GM23338 (cell line): Measurements from ENCODE around the gene PARP8. TPM values are rescaled to one million over a fixed set of nuclear protein-coding genes. Genes with fewer than 3 reads are reported as not detected.

Experiments used
- ATAC-seq: fragments of 200-7000 bp; cut with Tn5 transposase; 3 replicates; pipeline ENCODE4 v1.9.1; 2020
- DNase-seq: peaks from one replicate; pipeline ENCODE4 v3.0.0-alpha.2; 2015; ENCODE audit warnings: low spot score
- H2AFZ ChIP-seq: fragments of 200-600 bp; sonication (generic); 2 replicates; pipeline ENCODE4 v1.8.0; 2016; ENCODE audit warnings: antibody characterized with exemption, mild to moderate bottlenecking, moderate library complexity
- H3F3A ChIP-seq: fragments of 200-600 bp; sonication (generic); replicated peaks from 2 replicates; pipeline ENCODE4 v1.8.0; 2017; ENCODE audit warnings: antibody characterized with exemption, mixed run types, low read depth
- H3K27ac ChIP-seq: fragments of 200-600 bp; sonication (generic); 2 replicates; pipeline ENCODE4 v1.6.1; 2016; ENCODE audit warnings: low read depth
- H3K27me3 ChIP-seq: fragments of 200-600 bp; sonication (generic); 2 replicates; pipeline ENCODE4 v1.8.0; 2016; ENCODE audit warnings: mild to moderate bottlenecking, mixed run types, moderate library complexity; ENCODE audit not compliant: insufficient read depth
- H3K36me3 ChIP-seq: fragments of 200-600 bp; sonication (generic); 2 replicates; pipeline ENCODE4 v1.8.0; 2016; ENCODE audit warnings: mild to moderate bottlenecking; ENCODE audit not compliant: insufficient read depth
- H3K4me1 ChIP-seq: fragments of 200-600 bp; sonication (generic); 2 replicates; pipeline ENCODE4 v1.8.0; 2016; ENCODE audit warnings: mild to moderate bottlenecking, moderate library complexity; ENCODE audit not compliant: insufficient read depth
- H3K4me2 ChIP-seq: fragments of 200-600 bp; sonication (generic); 2 replicates; pipeline ENCODE4 v1.7.1; 2017; ENCODE audit warnings: mixed run types
- H3K4me3 ChIP-seq: fragments of 200-600 bp; sonication (generic); 2 replicates; pipeline ENCODE4 v1.6.1; 2016; ENCODE audit warnings: mixed run types
- H3K79me2 ChIP-seq: fragments of 200-600 bp; sonication (generic); replicated peaks from 2 replicates; pipeline ENCODE4 v1.8.0; 2017; ENCODE audit warnings: mild to moderate bottlenecking; ENCODE audit not compliant: insufficient read depth
- H3K9me2 ChIP-seq: fragments of 200-600 bp; sonication (generic); 2 replicates; pipeline ENCODE4 v1.8.0; 2017; ENCODE audit not compliant: insufficient read depth
- H4K20me1 ChIP-seq: fragments of 200-600 bp; sonication (generic); replicated peaks from 2 replicates; pipeline ENCODE4 v1.8.0; 2017; ENCODE audit warnings: mild to moderate bottlenecking; ENCODE audit not compliant: insufficient read depth
- H3K27ac Mint-ChIP-seq: 2 replicates; pipeline ENCODE4 v1.8.0; 2020; ENCODE audit warnings: inconsistent platforms, mild to moderate bottlenecking, moderate library complexity, mixed read lengths
- H3K27me3 Mint-ChIP-seq: 3 replicates; pipeline ENCODE4 v1.8.0; 2022; ENCODE audit warnings: low read depth, mild to moderate bottlenecking, moderate library complexity, mixed read lengths, inconsistent platforms; ENCODE audit not compliant: insufficient read depth, poor library complexity
- H3K36me3 Mint-ChIP-seq: 3 replicates; pipeline ENCODE4 v1.8.0; 2021; ENCODE audit warnings: low read depth, mild to moderate bottlenecking, inconsistent platforms, moderate library complexity, mixed read lengths
- H3K4me1 Mint-ChIP-seq: 3 replicates; pipeline ENCODE4 v1.8.0; 2020; ENCODE audit warnings: mild to moderate bottlenecking, inconsistent platforms, mixed read lengths
- H3K4me3 Mint-ChIP-seq: 3 replicates; pipeline ENCODE4 v1.8.0; 2021; ENCODE audit warnings: moderate library complexity, mild to moderate bottlenecking, inconsistent platforms, mixed read lengths
- H3K9me3 Mint-ChIP-seq: 3 replicates; pipeline ENCODE4 v1.8.0; 2020; ENCODE audit warnings: moderate library complexity, mild to moderate bottlenecking, inconsistent platforms, mixed read lengths
- CTCF ChIP-seq, 2 experiments: fragments of 200-600 bp in 1 of 2; sonication (generic) in 1 of 2; conservative IDR thresholded peaks; 2 replicates each; pipeline versions ENCODE4 v1.5.1 to v1.6.1; 2016 to 2017; ENCODE audit warnings: antibody characterized with exemption in 2 of 2, low read depth in 2 of 2, mild to moderate bottlenecking in 2 of 2, moderate library complexity in 1 of 2
- ETS1 ChIP-seq: IDR thresholded peaks from 2 replicates; pipeline ENCODE4 v1.6.1; 2016; ENCODE audit warnings: antibody characterized with exemption
- EZH2 ChIP-seq: fragments of 200-600 bp; sonication (generic); IDR thresholded peaks from one replicate; pipeline ENCODE4 v1.8.0; 2017; ENCODE audit warnings: antibody characterized with exemption, mild to moderate bottlenecking, low read depth; ENCODE audit not compliant: unreplicated experiment
- EZH2phosphoT487 ChIP-seq: fragments of 200-600 bp; sonication (generic); IDR thresholded peaks from one replicate; pipeline ENCODE4 v1.8.1; 2018; ENCODE audit warnings: antibody characterized with exemption; ENCODE audit not compliant: unreplicated experiment
- JUNB ChIP-seq: IDR thresholded peaks from one replicate; pipeline ENCODE4 v1.6.1; 2016; ENCODE audit warnings: antibody characterized with exemption; ENCODE audit not compliant: unreplicated experiment
- ZNF331 ChIP-seq: fragments of 250-450 bp; sonication (Bioruptor Pico); IDR thresholded peaks from 2 replicates; pipeline ENCODE4 v1.5.0; 2020; ENCODE audit warnings: low read depth, mild to moderate bottlenecking, moderate library complexity
- polyA plus RNA-seq: library from polyadenylated mRNA; unstranded; fragments of >200 nt; fragmentation: Nextera tagmentation; extraction: Ambion mirVana; gene quantifications from 2 replicates; pipeline ENCODE4 v1.2.1, GENCODE V29; 2016
- total RNA-seq: library from RNA; depleted of rRNA; stranded (reverse); fragments of >200 nt; shearing (Covaris generic); gene quantifications from 2 replicates; pipeline ENCODE4 v1.2.3, GENCODE V29; 2014

Gene PARP8
- total and polyA plus RNA-seq, 2 experiments from 2014 or later: 13.0 to 25.0 TPM

- H3K36me3 Mint-ChIP-seq: no peaks in the 10 kb centered on the region
- Histone ChIP-seq H3K4me3 (no peak overlapping the region), H3K27me3 (no peaks in the 10 kb centered on the region), H3K9me2 (no peaks in the 10 kb centered on the region), H3K4me1 (peaks cover 28% of the 10 kb centered on the region), H3K36me3 (no peaks in the 10 kb centered on the region), H3K4me2 (no peak overlapping the region), H4K20me1 (no peaks in the 10 kb centered on the region; the same call in 1 of the 2 replicates), H2AFZ (no peak overlapping the region), H3F3A (no peaks in the 10 kb centered on the region), H3K27ac (0 out of 2 replicates have a peak overlapping the region, but pooled peaks have one; percentile 13), H3K79me2 (peaks cover 99% of the 10 kb centered on the region)
- DNase-seq (no peak), ATAC-seq (no peak)
- no peak overlapping the region for H3K4me3 Mint-ChIP-seq
- no peak overlapping the region for H3K27ac Mint-ChIP-seq
- H3K4me1 Mint-ChIP-seq: peaks cover 37% of the 10 kb centered on the region
- H3K9me3 Mint-ChIP-seq: no peaks in the 10 kb centered on the region
- TF ChIP-seq ZNF331 (CRISPR knock-in tag) (no peak), ETS1 (no peak), CTCF (conservative IDR thresholded peaks at IDR 0.05; ENCODE audit: low read depth in 2 of 2) (no peak), EZH2phosphoT487 (no peak)
- no peaks in the 10 kb centered on the region for H3K27me3 Mint-ChIP-seq
Observed at GRCh38 chr5:50699737-50700136, 33.3 kb downstream of the PARP8 start.

GRCh38 chr5:50700706-50701105 is 34.3 kb downstream of the PARP8 start:
- Histone ChIP-seq H3F3A (no peaks in the 10 kb centered on the region), H3K27me3 (no peaks in the 10 kb centered on the region), H3K79me2 (peaks cover 99% of the 10 kb centered on the region), H3K27ac (no peak overlapping the region), H3K4me3 (no peak overlapping the region), H2AFZ (no peak overlapping the region), H3K4me2 (no peak overlapping the region), H3K9me2 (no peaks in the 10 kb centered on the region), H3K36me3 (no peaks in the 10 kb centered on the region), H4K20me1 (no peaks in the 10 kb centered on the region; the same call in 1 of the 2 replicates), H3K4me1 (peaks cover 28% of the 10 kb centered on the region)
- no peak for ATAC-seq
- peaks cover 37% of the 10 kb centered on the region for H3K4me1 Mint-ChIP-seq
- H3K27me3 Mint-ChIP-seq: no peaks in the 10 kb centered on the region
- no peaks in the 10 kb centered on the region for H3K36me3 Mint-ChIP-seq
- no peak for DNase-seq
- no peaks in the 10 kb centered on the region for H3K9me3 Mint-ChIP-seq
- no peak overlapping the region for H3K4me3 Mint-ChIP-seq
- TF ChIP-seq EZH2: no peak
- no peak for TF ChIP-seq JUNB
- TF ChIP-seq EZH2phosphoT487: no peak
- H3K27ac Mint-ChIP-seq: no peak overlapping the region
